GM19452 (cell line): ENCODE results near the gene ADGRL3.

Experiments
- ATAC-seq: cut with Tn5 transposase; IDR thresholded peaks from one replicate; pipeline ENCODE4 v1.9.1; 2021; ENCODE audit not compliant: unreplicated experiment

The ADGRL3 gene

GRCh38 chr4:62028745-62029144, 828.6 kb downstream of the ADGRL3 start:
- ATAC-seq: no peak

- no peak for ATAC-seq
Measured at GRCh38 chr4:62030958-62031357, 830.8 kb downstream of the ADGRL3 start.

- ATAC-seq: no peak
Measured at GRCh38 chr4:62037571-62037970, 837.4 kb downstream of the ADGRL3 start.

GRCh38 chr4:62051332-62051731, 851.2 kb downstream of the ADGRL3 start:
- no peak for ATAC-seq

GRCh38 chr4:62053974-62054373, 853.8 kb downstream of the ADGRL3 start:
- no peak for ATAC-seq

GRCh38 chr4:62057031-62057430, 856.9 kb downstream of the ADGRL3 start:
- no peak for ATAC-seq

GRCh38 chr4:62058571-62058970, 858.4 kb downstream of the ADGRL3 start:
- no peak for ATAC-seq

GRCh38 chr4:62070291-62070852, 870.2 kb downstream of the ADGRL3 start:
- ATAC-seq: no peak

GRCh38 chr4:62075089-62075488, 875.0 kb downstream of the ADGRL3 start:
- ATAC-seq: no peak

GRCh38 chr4:62075521-62075920, 875.4 kb downstream of the ADGRL3 start:
- ATAC-seq: no peak

GRCh38 chr4:62077406-62077805, 877.3 kb downstream of the ADGRL3 start:
- no peak for ATAC-seq

GRCh38 chr4:62080431-62080830, 880.3 kb downstream of the ADGRL3 start:
- ATAC-seq: no peak

GRCh38 chr4:62087706-62088105, 887.6 kb downstream of the ADGRL3 start:
- no peak for ATAC-seq

GRCh38 chr4:62093735-62094134, 893.6 kb downstream of the ADGRL3 start:
- ATAC-seq: no peak

GRCh38 chr4:62096881-62097280, 896.8 kb downstream of the ADGRL3 start:
- no peak for ATAC-seq

GRCh38 chr4:62115216-62115615, 915.1 kb downstream of the ADGRL3 start:
- ATAC-seq: no peak

- no peak for ATAC-seq
Measured at GRCh38 chr4:62117886-62118285, 917.8 kb downstream of the ADGRL3 start.

GRCh38 chr4:62118558-62118957, 918.4 kb downstream of the ADGRL3 start:
- ATAC-seq: no peak

GRCh38 chr4:62119195-62119594, 919.1 kb downstream of the ADGRL3 start:
- no peak for ATAC-seq

- ATAC-seq: no peak
Measured at GRCh38 chr4:62126064-62126732, 926.1 kb downstream of the ADGRL3 start.
